SK-N-SH treated with all-trans-retinoic acid at 6 μM for 48 hours (cell line): Measurements from ENCODE around the gene EFHD1.

Source experiments
- ARNTL ChIP-seq: fragments of 450-650 bp; formaldehyde crosslinking; IDR thresholded peaks from 2 replicates; pipeline ENCODE4 v1.5.0; 2020; ENCODE audit warnings: low read depth, mild to moderate bottlenecking, moderate library complexity, borderline replicate concordance
- CSRNP3 ChIP-seq: fragments of 250-450 bp; sonication (Bioruptor Pico); IDR thresholded peaks from 2 replicates; pipeline ENCODE4 v1.5.1; 2021; ENCODE audit warnings: mild to moderate bottlenecking, moderate library complexity
- OSR1 ChIP-seq: fragments of 250-450 bp; sonication (Bioruptor Pico); IDR thresholded peaks from 2 replicates; pipeline ENCODE4 v1.8.0; 2022; ENCODE audit warnings: moderate library complexity, mild to moderate bottlenecking, inconsistent platforms
- PATZ1 ChIP-seq: fragments of 250-450 bp; sonication (Bioruptor Pico); IDR thresholded peaks from 2 replicates; pipeline ENCODE4 v1.8.0; 2020; ENCODE audit warnings: mild to moderate bottlenecking, moderate library complexity, borderline replicate concordance
- RARB ChIP-seq: fragments of 250-450 bp; sonication (Bioruptor Pico); IDR thresholded peaks from 2 replicates; pipeline ENCODE4 v1.8.0; 2021; ENCODE audit warnings: mild to moderate bottlenecking, moderate library complexity
- TOX ChIP-seq: fragments of 250-450 bp; sonication (Bioruptor Pico); IDR thresholded peaks from 2 replicates; pipeline ENCODE4 v1.8.0; 2021; ENCODE audit warnings: mild to moderate bottlenecking, moderate library complexity, borderline replicate concordance
- ZFP3 ChIP-seq: fragments of 250-450 bp; sonication (Bioruptor Pico); IDR thresholded peaks from 2 replicates; pipeline ENCODE4 v1.5.0; 2020; ENCODE audit warnings: mild to moderate bottlenecking, moderate library complexity
- ZFP30 ChIP-seq: fragments of 450-650 bp; formaldehyde crosslinking; IDR thresholded peaks from 2 replicates; pipeline ENCODE4 v1.5.0; 2022; ENCODE audit warnings: mild to moderate bottlenecking, moderate library complexity
- ZNF565 ChIP-seq: fragments of 450-650 bp; formaldehyde crosslinking; conservative IDR thresholded peaks from 2 replicates; pipeline ENCODE4 v1.5.0; 2020; ENCODE audit warnings: low read depth, mild to moderate bottlenecking, moderate library complexity
- ZNF8 ChIP-seq: fragments of 450-650 bp; formaldehyde crosslinking; IDR thresholded peaks from 2 replicates; pipeline ENCODE4 v1.5.0; 2020; ENCODE audit warnings: mild to moderate bottlenecking, moderate library complexity

- TF ChIP-seq RARB (CRISPR knock-in tag) (no peak), ZNF565 (CRISPR knock-in tag) (no peak), ZFP30 (no peak), PATZ1 (CRISPR knock-in tag) (no peak), OSR1 (CRISPR knock-in tag) (no peak), ZNF8 (no peak), ARNTL (no peak), TOX (CRISPR knock-in tag) (no peak), CSRNP3 (no peak), ZFP3 (CRISPR knock-in tag) (no peak)
Measured at GRCh38 chr2:232604535-232604934, 28.9 kb upstream of the EFHD1 start.
